Lower leg skin (tissue), 4 donors: Measurements from ENCODE around the gene GLG1. TPM values are rescaled to one million over a fixed set of nuclear protein-coding genes. Genes with fewer than 3 reads are reported as not detected.
"Not testable (repeated sequence)": the region's sequence is repeated elsewhere in the genome, so short reads cannot be mapped to it uniquely, and the experiment has no call there.

Experiments used
- DNase-seq, 2 donors: peaks; one replicate each; pipeline ENCODE4 v3.0.0-alpha.2; 2019; ENCODE audit warnings: low spot score in 2 of 2
- H3K4me3 ChIP-seq: fragments of 200-600 bp; sonication (generic); 2 replicates; pipeline ENCODE4 v1.5.1; 2017; ENCODE audit warnings: mild to moderate bottlenecking, low read depth; ENCODE audit not compliant: poor library complexity, severe bottlenecking
- CTCF ChIP-seq, 3 donors: fragments of 450-650 bp; IDR thresholded peaks; one replicate each; pipeline ENCODE4 v1.5.1; 2016; ENCODE audit warnings: antibody characterized with exemption in 3 of 3, mild to moderate bottlenecking in 3 of 3, moderate library complexity in 2 of 3
- POLR2A ChIP-seq, 2 donors: fragments of 450-650 bp; IDR thresholded peaks; one replicate each; pipeline ENCODE4 v1.6.1; 2016 to 2017; ENCODE audit warnings: antibody characterized with exemption in 2 of 2, mild to moderate bottlenecking in 1 of 2, moderate library complexity in 1 of 2
- WGBS, 2 donors: methylation state at CpG; one replicate each; pipeline ENCODE4 v1.1.5; 2018; 5-methylcytosine and 5-hydroxymethylcytosine counted together
- intact Hi-C: fragments of 100-400 bp; cut with DNase I; formaldehyde crosslinking; loops from one replicate; pipeline ENCODE4 v1.15.0; 2023; ENCODE audit warnings: low total_unique reads
- total RNA-seq, 4 donors: library from RNA; depleted of rRNA; stranded (reverse); fragments of >200 nt; gene quantifications; one replicate each; pipeline ENCODE4 v1.1.0, GENCODE V29; 2016

GLG1 gene
- total RNA-seq, 4 donors from 2014 or later = 64.7 to 113 (median 92.5) TPM

DNA sequence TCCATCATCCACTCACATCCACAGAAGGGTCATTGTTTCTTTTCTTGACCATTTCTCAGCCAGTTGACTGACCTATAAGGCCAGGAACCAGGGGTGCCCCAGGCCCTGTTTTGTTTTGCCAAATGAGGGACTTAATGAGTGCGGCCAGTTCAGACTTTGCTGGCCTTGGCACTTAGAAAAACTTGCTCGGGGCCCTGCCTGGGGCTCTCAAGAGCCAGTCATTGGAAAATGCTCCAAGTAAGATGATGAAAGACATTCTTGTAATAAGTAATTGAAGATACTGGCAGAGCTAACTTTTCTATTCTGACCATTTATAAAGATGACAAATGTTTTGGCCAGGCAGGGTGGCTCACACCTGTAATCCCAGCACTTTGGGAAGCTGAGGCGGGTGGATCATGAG, 156.7 kb downstream of the GLG1 start:
- TF ChIP-seq CTCF (IDR thresholded peaks at IDR 0.05) (no peak), POLR2A (IDR thresholded peaks at IDR 0.05) (no peak)
- 85 to 91% methylated on average over 3 of the region's 3 CpGs for WGBS, 2 donors
- DNase-seq = no peak
- H3K4me3 ChIP-seq = no peak overlapping the region
- intact Hi-C loops = no loop called here

DNA sequence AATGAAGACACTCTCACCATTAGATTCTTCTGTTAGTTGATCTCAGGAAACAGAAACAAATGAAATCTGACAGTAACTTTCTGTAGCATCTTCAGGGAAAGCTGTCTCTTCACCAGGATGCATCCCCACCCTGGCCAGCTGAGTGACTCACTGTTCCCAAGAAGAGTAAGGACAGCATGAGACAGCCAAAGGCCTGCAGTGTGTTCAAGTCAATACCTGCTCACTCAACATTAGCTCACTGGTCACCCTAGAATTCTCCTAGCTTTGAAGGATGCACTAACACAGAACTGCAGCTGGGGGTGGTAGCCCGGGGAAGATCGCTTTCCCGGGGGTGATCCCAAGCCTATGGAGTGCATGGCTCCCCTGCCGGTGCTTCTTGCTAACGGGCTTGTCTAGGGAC, 157.4 kb downstream of the GLG1 start:
- H3K4me3 ChIP-seq = no peak overlapping the region
- TF ChIP-seq CTCF (IDR thresholded peaks at IDR 0.05) (no peak), POLR2A (IDR thresholded peaks at IDR 0.05) (no peak)
- peak in 1 of 2 donors; percentile 48 for DNase-seq
- 90 to 93% methylated on average over 5 of the region's 5 CpGs for WGBS, 2 donors
- intact Hi-C loops = no loop called here

DNA sequence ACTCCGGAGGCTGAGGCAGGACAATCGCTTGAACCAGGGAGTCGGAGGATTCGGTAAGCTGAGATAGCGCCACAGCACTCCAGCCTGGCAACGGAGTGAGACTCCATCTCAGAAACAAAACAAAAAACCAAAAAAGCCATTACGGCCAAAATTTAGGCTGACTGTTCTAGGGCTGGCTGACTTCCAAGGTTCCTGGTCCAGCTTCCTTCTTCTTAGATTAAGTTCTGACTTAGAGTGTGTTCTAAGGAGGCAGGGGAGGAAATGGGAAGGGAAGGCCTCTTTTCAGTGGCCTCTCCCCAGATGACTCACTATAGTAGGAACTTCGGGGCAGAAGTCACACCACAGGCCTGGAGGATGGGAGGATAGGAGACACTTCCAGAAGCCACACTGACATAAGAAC, 157.9 kb downstream of the GLG1 start:
- WGBS, 2 donors = 56 to 63% methylated on average over 8 of the region's 8 CpGs
- H3K4me3 ChIP-seq = no peak overlapping the region
- intact Hi-C loops = no loop called here
- peak in 1 of 2 donors; percentile 73 for DNase-seq
- TF ChIP-seq POLR2A (IDR thresholded peaks at IDR 0.05) = no peak
- TF ChIP-seq CTCF (IDR thresholded peaks at IDR 0.05) = no peak

- intact Hi-C loops = no loop called here
- TF ChIP-seq CTCF (IDR thresholded peaks at IDR 0.05) (no peak), POLR2A (IDR thresholded peaks at IDR 0.05) (no peak)
- H3K4me3 ChIP-seq = no peak overlapping the region
- 77 to 81% methylated on average over 5 of the region's 5 CpGs for WGBS, 2 donors
- no peak for DNase-seq
These were observed 159.3 kb downstream of the GLG1 start for GRCh38 chr16:74447578-74447977.

DNA sequence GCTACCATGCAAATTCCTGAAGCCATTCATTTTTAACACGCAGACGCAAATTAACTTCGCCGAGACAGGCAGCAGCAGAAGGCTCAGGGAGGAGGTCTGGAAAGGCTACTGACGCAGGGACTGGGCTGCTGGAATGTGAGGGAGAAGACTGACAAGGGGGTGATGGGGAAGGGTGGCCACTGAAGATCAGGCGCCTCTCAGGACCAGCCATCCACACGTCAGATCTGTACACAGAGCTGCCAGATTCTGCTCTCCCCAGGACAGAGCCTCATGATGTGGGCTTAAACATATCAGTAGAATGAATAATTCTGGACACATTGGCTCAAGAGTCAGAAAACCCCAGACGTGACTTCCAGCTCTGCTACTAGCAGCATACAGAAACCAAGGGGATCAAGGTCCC, 160.0 kb downstream of the GLG1 start:
- DNase-seq = no peak
- intact Hi-C loops = no loop called here
- H3K4me3 ChIP-seq = no peak overlapping the region
- TF ChIP-seq POLR2A (IDR thresholded peaks at IDR 0.05) = no peak
- TF ChIP-seq CTCF (IDR thresholded peaks at IDR 0.05) = no peak
- 93 to 95% methylated on average over 8 of the region's 8 CpGs for WGBS, 2 donors

DNA sequence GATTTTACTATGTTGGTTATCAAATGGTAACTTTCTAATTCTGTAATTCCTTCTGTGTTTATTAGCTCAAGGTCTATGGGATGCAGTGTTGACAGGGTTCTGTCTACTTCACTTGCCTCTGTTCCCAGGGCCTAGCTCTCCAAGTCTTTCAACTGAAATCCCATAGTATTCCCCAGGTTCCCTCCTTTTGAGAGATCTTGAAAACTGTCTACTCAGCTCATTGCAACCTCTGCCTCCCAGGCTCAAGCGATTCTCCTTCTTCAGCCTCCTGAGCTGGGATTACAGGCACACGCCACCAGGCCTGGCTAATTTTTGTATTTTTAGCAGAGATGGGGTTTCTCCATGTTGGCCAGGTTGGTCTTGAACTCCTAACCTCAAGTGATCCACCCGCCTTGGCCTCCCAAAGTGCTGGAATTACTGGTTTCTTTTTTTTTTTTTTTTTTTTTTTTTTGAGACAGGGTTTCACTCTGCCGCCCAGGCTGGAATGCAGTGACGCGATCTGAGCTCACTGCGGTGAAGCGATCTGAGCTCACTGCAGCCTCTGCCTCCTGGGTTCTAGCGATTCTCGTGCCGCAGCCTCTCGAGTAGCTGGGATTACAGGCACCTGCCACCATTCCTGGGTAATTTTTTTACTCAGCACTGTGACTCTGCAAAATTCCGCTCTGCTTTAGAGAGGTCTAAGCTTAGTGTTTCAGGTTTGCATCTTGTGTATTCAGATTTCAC, 163.1 kb downstream of the GLG1 start:
- H3K4me3 ChIP-seq, intact Hi-C loops, DNase-seq: not testable (repeated sequence)
- WGBS, 2 donors = 98% methylated on average over 13 of the region's 13 CpGs
